Panc1 (cell line): Measurements from ENCODE around the gene NUDT22. TPM values are rescaled to one million over a fixed set of nuclear protein-coding genes. Genes with fewer than 3 reads are reported as not detected.

ENCODE experiments used
- ATAC-seq: fragments of 200-7000 bp; cut with Tn5 transposase; 2 replicates; pipeline ENCODE4 v1.9.1; 2020; ENCODE audit warnings: mild to moderate bottlenecking, moderate library complexity
- BruUV-seq: library from RNA; stranded (reverse); fragments of 400-500 nt; replicated peaks from 2 replicates; lab custom pipeline; 2021; lab: Mats Ljungman, UMichigan
- CTCF ChIA-PET: fragments of 300-600 bp; sonication (Branson Sonifier 250); formaldehyde crosslinking; loops from one replicate; lab custom pipeline; 2022; ENCODE audit warnings: antibody characterized with exemption; lab: Charles Lee
- POLR2A ChIA-PET: fragments of 300-600 bp; sonication (Branson Sonifier 250); formaldehyde crosslinking; loops from one replicate; lab custom pipeline; 2022; ENCODE audit warnings: antibody characterized with exemption; lab: Charles Lee
- DNase-seq: peaks from one replicate; pipeline ENCODE4 v3.0.0-alpha.2; 2010; ENCODE audit warnings: low read depth, low spot score
- H3K27ac ChIP-seq: 2 replicates; pipeline ENCODE4 v1.5.1; 2011; ENCODE audit warnings: mild to moderate bottlenecking, low read length, inconsistent platforms
- H3K27me3 ChIP-seq: fragments of 200-500 bp; sonication (Bioruptor generic); 2 replicates; pipeline ENCODE4 v1.6.0; 2014; ENCODE audit warnings: low read length, inconsistent platforms; ENCODE audit not compliant: control insufficient read depth, insufficient read depth
- H3K36me3 ChIP-seq: fragments of 200-500 bp; sonication (Bioruptor generic); 2 replicates; pipeline ENCODE4 v1.5.1; 2014; ENCODE audit warnings: inconsistent platforms, mild to moderate bottlenecking, low read length, moderate library complexity; ENCODE audit not compliant: control insufficient read depth, insufficient read depth
- H3K4me1 ChIP-seq: 2 replicates; pipeline ENCODE4 v1.5.1; 2011; ENCODE audit warnings: inconsistent platforms, mild to moderate bottlenecking, low read length, moderate library complexity; ENCODE audit not compliant: control insufficient read depth, insufficient read depth
- H3K4me3 ChIP-seq, 2 experiments: 2 replicates each; pipeline ENCODE4 v1.5.1; 2011 to 2012; ENCODE audit warnings: low read depth in 2 of 2, low read length in 2 of 2, mild to moderate bottlenecking in 2 of 2, inconsistent platforms in 1 of 2, moderate library complexity in 1 of 2
- H3K9me3 ChIP-seq: fragments of 200-500 bp; sonication (Bioruptor generic); 2 replicates; pipeline ENCODE4 v1.5.1; 2014; ENCODE audit warnings: low read depth, mild to moderate bottlenecking, inconsistent platforms, low read length, moderate library complexity; ENCODE audit not compliant: control insufficient read depth, insufficient read depth
- POLR2AphosphoS5 ChIP-seq: IDR thresholded peaks from 2 replicates; pipeline ENCODE4 v1.6.1; 2012; ENCODE audit warnings: mild to moderate bottlenecking, low read depth, low read length, moderate library complexity
- SIN3A ChIP-seq: IDR thresholded peaks from 2 replicates; pipeline ENCODE4 v1.6.1; 2012; ENCODE audit warnings: low read depth, mild to moderate bottlenecking, low read length, moderate library complexity, borderline replicate concordance; ENCODE audit not compliant: insufficient read depth
- TCF7L2 ChIP-seq: IDR thresholded peaks from 2 replicates; pipeline ENCODE4 v1.6.1; 2011; ENCODE audit warnings: mild to moderate bottlenecking, low read depth, low read length, inconsistent platforms
- in situ Hi-C: cut with HindIII; loops from 2 replicates; pipeline ENCODE4 v1.10.0; 2016; ENCODE audit warnings: low sequenced_read_pairs, low pct_unique_long_range_greater_than_20kb
- intact Hi-C: fragments of 100-400 bp; cut with micrococcal nuclease; formaldehyde crosslinking; loops from one replicate; pipeline ENCODE4 v1.10.0; 2022; ENCODE audit not compliant: unreplicated experiment
- total RNA-seq: library from RNA; stranded (reverse); gene quantifications from one replicate; pipeline ENCODE4 v1.2.1, GENCODE V29; 2021; ENCODE audit not compliant: unreplicated experiment
- TF ChIP-seq, protein P1 (sequence below), 2 experiments: IDR thresholded peaks; 2 replicates each; pipeline ENCODE4 v1.6.1; 2011 to 2012; ENCODE audit warnings: low read depth in 2 of 2, control low read depth in 1 of 2, low read length in 1 of 2, mild to moderate bottlenecking in 1 of 2, moderate library complexity in 1 of 2; ENCODE audit not compliant: insufficient read depth in 1 of 2
- TF ChIP-seq, protein P2 (sequence below): fragments of 450-650 bp; IDR thresholded peaks from 2 replicates; pipeline ENCODE4 v1.5.1; 2017; ENCODE audit warnings: mild to moderate bottlenecking

Gene NUDT22
- total RNA-seq, 1 experiment from 2014 or later, result 98.8 TPM

DNA sequence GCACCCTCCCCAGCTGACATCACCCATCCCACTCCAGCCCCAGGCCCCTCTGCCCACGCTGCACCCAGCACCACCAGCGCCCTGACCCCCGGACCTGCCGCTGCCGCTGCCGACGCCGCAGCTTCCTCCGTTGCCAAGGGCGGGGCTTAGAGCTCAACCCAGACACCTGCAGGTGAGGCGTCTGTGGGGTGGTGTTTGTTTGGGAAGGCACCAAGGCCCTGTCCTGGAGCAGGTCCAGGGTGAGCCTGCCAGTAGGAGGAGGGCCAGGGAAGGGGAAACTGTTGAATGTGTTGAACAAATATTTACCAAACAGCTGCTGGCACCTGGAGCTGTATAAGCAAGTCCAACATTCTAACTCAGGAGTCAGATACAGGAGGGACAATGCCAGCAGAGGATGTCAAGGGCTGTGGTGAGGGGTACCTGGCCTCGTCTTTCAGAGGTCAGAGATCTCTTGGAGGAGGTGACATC lies 11.4 kb downstream of the NUDT22 start:
- Histone ChIP-seq H3K27ac (no peak overlapping the region), H3K4me3 (no peak overlapping the region), H3K9me3 (no peaks in the 10 kb centered on the region), H3K27me3 (no peaks in the 10 kb centered on the region), H3K36me3 (no peaks in the 10 kb centered on the region; the same call in 1 of the 2 replicates), H3K4me1 (peaks cover 25% of the 10 kb centered on the region)
- ATAC-seq (no peak), DNase-seq (no peak)
- in situ Hi-C loops, result no loop called here
- intact Hi-C loops, result no loop called here
- no TSS peak for BruUV-seq
- ChIA-PET POLR2A (no interaction called here), CTCF (no interaction called here)
- TF ChIP-seq TCF7L2 (no peak), SIN3A (no peak), POLR2AphosphoS5 (no peak)
- TF ChIP-seq, protein P1, sequence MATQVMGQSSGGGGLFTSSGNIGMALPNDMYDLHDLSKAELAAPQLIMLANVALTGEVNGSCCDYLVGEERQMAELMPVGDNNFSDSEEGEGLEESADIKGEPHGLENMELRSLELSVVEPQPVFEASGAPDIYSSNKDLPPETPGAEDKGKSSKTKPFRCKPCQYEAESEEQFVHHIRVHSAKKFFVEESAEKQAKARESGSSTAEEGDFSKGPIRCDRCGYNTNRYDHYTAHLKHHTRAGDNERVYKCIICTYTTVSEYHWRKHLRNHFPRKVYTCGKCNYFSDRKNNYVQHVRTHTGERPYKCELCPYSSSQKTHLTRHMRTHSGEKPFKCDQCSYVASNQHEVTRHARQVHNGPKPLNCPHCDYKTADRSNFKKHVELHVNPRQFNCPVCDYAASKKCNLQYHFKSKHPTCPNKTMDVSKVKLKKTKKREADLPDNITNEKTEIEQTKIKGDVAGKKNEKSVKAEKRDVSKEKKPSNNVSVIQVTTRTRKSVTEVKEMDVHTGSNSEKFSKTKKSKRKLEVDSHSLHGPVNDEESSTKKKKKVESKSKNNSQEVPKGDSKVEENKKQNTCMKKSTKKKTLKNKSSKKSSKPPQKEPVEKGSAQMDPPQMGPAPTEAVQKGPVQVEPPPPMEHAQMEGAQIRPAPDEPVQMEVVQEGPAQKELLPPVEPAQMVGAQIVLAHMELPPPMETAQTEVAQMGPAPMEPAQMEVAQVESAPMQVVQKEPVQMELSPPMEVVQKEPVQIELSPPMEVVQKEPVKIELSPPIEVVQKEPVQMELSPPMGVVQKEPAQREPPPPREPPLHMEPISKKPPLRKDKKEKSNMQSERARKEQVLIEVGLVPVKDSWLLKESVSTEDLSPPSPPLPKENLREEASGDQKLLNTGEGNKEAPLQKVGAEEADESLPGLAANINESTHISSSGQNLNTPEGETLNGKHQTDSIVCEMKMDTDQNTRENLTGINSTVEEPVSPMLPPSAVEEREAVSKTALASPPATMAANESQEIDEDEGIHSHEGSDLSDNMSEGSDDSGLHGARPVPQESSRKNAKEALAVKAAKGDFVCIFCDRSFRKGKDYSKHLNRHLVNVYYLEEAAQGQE (IDR thresholded peaks at IDR 0.05; ENCODE audit: insufficient read depth in 1 of 2, low read depth in 2 of 2, low read length in 1 of 2), result no peak
- TF ChIP-seq, protein P2, sequence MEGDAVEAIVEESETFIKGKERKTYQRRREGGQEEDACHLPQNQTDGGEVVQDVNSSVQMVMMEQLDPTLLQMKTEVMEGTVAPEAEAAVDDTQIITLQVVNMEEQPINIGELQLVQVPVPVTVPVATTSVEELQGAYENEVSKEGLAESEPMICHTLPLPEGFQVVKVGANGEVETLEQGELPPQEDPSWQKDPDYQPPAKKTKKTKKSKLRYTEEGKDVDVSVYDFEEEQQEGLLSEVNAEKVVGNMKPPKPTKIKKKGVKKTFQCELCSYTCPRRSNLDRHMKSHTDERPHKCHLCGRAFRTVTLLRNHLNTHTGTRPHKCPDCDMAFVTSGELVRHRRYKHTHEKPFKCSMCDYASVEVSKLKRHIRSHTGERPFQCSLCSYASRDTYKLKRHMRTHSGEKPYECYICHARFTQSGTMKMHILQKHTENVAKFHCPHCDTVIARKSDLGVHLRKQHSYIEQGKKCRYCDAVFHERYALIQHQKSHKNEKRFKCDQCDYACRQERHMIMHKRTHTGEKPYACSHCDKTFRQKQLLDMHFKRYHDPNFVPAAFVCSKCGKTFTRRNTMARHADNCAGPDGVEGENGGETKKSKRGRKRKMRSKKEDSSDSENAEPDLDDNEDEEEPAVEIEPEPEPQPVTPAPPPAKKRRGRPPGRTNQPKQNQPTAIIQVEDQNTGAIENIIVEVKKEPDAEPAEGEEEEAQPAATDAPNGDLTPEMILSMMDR, result no peak

DNA sequence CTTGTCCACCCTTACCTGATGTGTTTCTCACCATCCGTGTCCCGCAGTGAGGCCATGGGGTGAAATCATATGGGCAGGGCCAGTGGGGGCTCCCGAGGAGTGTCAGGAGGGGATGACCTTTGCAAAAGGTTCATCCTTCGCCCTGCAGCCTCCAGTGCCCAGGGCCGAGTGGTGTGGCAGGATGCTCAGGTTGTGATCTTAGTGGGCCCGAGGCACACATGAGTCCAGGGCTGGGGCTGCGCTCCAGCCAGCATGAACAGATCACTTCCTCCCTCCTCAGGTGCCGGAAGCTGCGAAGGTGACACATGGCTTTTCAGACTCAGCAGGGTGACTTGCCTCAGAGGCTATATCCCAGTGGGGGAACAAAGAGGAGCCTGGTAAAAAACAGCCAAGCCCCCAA lies 12.0 kb downstream of the NUDT22 start:
- no peak for DNase-seq
- TF ChIP-seq, protein P1 (IDR thresholded peaks at IDR 0.05; ENCODE audit: insufficient read depth in 1 of 2, low read depth in 2 of 2, low read length in 1 of 2), result no peak
- TF ChIP-seq SIN3A (no peak), TCF7L2 (no peak), POLR2AphosphoS5 (no peak)
- TF ChIP-seq, protein P2, result no peak
- ChIA-PET POLR2A (no interaction called here), CTCF (interaction anchor here (0.7 kb wide), 1 partner anchor 14 kb away, joined by 3 read pairs; the partner anchor contains the start of gene PLCB3)
- BruUV-seq, result no TSS peak
- in situ Hi-C loops (no loop called here), intact Hi-C loops (no loop called here)
- Histone ChIP-seq H3K27me3 (no peaks in the 10 kb centered on the region), H3K4me3 (no peak overlapping the region), H3K27ac (no peak overlapping the region), H3K4me1 (peaks cover 22% of the 10 kb centered on the region), H3K36me3 (no peaks in the 10 kb centered on the region; the same call in 1 of the 2 replicates), H3K9me3 (no peaks in the 10 kb centered on the region)
- ATAC-seq, result no peak
